Fibroblast of skin of left quadriceps (primary cell): ENCODE data around the gene ZNF37A.
"Not testable (repeated sequence)": the region's sequence is repeated elsewhere in the genome, so short reads cannot be mapped to it uniquely, and the experiment has no call there.

Experiments
- DNase-seq, 2 experiments: peaks; one replicate each; pipeline ENCODE4 v3.0.0-alpha.2; 2013; ENCODE audit warnings: low read depth in 2 of 2

ZNF37A gene

DNA sequence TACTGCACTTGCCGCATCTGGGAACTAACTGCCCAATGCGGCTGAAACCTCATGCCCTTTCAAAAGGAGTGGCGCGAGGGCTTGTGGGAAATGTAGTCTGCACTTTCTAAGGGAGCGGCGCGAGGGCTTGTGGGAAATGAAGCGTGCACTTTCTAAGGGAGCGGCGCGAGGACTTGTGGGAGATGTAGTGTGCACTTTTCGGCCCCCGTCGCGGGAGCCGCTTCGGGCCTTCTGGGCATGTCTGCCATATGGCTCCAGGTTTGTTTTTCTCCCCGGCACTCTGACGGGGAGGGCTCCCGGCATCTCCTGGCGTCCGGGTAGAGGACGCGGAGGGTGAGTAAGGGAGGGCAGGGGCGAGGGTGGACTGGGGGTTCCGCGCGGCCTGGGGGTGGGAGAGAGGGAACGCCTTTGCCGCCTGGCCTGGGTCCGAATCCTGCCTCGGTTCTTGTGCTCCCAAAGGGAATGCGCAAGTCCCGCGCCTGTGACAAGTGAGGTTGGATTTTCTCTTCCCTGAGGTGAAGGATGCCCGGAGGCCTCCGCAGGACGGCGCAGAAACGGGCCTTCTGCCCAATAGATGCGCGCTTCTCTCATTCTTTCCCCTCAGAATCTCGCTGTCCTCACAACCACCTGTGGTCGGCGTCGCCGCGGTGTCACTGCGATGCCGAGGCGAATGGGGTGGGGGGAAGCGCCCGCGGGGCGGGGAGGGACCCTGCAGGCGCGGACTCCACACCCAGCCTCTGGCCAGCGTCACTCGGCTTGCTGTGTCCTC, at the start of gene ZNF37A:
ZNF37A (plus strand) TSS at position 180 of the 769 bp plus-strand sequence. CDS start 2,281 bp downstream, outside the sequence.
- DNase-seq = peak; percentile 91 to 92

DNA sequence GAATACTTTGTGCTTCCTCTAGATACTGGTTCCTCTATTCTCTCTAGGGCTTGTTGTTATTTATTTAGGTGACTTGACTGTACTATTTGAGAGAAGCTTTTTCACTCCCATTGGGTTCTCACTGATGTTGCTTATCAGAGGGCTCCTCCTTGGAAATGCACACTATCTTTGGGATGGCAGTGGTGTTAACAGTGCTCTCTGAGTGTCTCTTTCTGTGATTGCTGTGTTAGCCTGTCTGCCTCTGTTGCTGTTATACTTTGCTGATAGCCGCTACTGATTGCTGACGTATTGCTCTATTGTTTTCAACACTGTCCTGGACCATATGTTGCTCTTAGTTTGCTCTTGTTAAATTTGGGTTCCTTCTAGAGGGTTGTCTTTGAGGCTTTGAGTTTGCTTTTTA, 49.0 kb upstream of the ZNF37A start:
- DNase-seq = no peak

DNA sequence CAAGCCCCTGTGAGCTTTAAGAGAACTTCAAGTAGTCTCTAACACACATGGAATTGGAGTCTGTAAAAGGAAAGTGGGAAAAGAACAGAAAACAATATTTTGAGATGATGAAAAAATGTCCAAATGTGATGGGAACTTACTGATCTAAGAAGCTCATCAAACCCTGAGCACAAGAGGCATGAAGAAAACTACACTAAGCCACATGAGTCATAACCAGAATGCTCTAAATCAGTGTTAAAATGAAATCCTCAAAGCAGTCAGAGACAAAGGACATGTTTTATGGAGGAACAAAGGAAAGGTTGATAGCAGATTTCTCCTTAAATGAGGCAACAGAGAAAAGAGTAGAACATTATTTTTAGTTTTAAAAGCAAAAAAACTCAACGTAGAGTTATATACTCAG, 46.5 kb upstream of the ZNF37A start:
- no peak for DNase-seq

DNA sequence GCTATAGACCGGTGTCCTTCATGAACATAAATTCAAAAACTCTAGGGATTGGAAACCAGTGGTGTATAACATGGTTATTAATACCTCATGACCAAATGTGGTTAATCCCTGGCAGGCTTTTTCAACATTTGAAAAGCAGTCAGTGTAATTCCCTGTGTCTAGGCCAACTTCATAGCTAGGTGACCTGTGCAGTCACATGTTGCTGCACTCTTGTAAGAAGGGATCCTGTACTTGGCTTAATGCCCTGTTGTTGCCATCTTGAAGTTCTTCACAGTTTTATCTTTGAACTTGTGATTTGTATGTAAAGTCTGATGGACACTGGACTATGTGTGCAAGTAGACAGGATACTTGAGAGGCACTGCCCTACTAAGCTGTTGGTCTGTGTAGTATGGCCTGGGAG, 43.9 kb upstream of the ZNF37A start:
- no peak for DNase-seq

DNA sequence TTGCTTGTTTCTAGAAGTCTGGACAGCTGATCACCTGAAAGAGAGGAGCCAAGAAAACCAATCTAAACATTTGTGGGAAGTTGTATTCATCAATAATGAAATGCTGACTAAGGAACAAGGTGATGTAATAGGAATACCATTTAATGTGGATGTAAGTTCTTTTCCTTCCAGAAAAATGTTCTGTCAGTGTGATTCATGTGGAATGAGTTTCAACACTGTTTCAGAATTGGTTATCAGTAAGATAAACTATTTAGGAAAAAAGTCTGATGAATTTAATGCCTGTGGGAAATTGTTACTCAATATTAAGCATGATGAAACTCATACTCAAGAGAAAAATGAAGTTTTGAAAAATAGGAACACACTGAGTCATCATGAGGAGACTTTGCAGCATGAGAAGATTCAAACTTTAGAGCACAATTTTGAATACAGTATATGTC, 39.8 kb upstream of the ZNF37A start:
- peak; percentile 29 to 48 for DNase-seq

DNA sequence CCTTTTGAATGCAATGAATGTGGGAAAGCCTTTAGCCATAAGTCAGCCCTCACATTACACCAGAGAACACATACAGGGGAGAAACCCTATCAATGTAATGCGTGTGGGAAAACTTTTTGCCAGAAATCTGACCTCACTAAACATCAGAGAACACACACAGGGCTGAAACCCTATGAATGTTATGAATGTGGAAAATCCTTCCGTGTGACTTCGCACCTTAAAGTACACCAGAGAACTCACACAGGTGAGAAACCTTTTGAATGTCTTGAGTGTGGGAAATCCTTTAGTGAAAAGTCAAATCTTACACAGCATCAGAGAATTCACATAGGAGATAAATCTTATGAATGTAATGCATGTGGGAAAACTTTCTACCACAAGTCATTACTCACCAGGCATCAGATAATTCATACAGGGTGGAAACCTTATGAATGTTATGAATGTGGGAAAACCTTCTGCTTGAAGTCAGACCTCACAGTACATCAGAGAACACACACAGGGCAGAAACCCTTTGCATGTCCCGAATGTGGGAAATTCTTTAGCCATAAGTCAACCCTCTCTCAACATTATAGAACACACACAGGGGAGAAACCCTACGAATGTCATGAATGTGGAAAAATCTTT, 38.8 kb upstream of the ZNF37A start:
- not testable (repeated sequence) for DNase-seq

DNA sequence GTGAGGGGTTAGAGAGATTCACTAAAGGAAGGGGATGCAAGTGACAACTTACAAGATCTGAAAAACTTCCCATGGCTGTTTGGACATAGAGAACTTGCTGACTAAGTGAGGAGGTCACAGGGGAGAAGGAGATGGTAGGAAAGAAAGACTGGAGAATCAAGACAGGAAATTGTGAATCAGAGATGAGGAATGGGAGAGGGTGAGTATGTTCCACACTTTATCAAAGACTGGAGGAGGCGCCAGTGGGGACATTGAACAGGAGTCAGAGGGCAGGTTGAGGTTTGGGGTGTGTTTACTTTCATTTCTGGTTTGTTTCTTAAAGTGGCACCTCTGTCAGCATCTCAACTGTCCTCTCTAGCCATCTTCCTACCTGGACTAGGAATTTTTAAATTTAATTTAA, 24.5 kb upstream of the ZNF37A start:
- not testable (repeated sequence) for DNase-seq

DNA sequence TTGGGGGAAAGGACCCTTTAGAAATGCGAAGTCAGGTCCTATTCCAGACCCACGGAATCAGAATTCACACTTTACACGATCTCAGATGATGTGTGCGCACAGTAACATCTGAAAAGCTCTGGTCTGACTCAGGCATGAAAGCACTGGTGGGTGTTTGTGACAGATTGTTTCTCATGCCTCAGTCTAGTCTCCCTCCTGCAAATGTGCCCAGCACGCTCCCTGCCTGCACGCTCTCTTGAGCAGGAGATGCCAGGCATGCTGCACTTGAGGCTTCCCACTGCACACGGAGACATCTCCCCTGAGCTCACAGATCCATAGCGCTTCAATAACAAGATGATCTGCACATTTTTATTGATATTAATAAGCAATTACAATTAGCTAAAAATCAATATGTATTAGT, 23.6 kb upstream of the ZNF37A start:
- no peak for DNase-seq

DNA sequence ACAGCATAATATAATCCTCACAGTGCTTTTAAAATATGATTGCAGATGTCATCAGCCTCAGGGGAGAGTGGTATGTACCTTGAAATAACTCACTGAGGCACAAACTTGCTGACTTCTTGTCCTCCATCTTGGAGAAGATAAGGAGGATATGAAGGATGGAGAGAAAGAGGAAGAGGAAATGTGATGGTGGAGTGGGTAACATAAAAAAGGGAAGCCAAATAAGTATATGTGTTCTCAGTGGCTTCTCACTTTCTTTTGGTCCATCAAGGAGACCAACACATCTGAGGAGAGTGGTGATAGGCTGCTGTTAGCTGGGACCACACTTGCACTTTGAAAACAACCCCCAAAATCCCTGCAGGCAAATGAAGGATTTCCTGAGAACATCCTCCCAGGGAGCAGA, 21.6 kb upstream of the ZNF37A start:
- DNase-seq = no peak

DNA sequence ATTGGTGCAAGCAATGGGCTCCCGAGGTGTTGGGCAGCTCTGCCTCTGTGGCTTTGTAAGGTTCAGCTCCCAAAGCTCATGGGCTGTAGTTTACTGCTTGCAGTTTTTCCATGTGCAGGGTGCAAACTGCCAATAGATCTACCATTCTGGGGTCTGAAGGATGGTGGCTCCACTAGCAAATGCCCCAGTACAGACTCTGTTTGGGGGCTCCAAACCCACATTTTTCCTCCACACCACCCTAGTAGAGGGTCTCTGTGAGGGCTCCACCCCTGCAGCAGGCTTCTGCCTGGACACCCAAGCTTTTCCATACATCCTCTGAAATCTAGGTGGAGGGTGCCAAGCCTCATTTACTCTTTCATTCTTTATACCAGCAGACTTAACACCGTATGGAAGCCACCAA, 17.4 kb upstream of the ZNF37A start:
- DNase-seq = no peak

DNA sequence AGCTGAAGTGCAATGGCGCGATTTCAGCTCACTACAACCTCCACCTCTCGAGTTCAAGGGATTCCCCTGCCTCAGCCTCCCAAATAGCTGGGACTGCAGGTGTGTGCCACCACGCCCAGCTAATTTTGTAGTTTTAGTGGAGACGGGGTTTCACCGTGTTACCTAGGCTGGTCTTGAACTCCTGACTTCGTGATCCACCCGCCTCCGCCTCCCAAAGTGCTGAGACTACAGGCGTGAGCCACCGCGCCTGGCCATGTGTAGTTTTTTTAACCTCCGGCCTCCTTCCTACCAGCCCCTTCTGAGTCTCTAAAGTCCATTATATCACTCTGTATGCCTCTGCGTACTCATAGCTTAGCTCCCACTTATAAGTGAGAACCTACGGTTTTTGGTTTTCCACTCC, 819 bp upstream of the ZNF37A start:
- DNase-seq = not testable (repeated sequence)

DNA sequence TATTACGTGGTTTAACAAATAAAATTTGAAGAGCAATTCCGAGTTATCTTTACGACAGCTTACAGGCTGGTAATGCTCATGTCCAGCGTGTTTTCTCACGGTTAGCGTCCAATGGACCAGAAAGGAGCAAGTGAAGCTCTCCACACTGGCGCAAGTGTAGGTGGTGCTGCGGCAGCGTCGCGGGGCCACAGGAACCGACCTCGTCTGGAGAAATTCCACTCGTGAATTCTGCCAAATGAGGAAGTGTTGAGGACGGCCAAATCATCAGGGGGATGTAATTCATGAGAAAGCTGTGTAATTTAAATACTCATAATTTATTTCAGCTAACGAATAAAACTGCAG, 350 bp upstream of the ZNF37A start:
- DNase-seq = no peak

DNA sequence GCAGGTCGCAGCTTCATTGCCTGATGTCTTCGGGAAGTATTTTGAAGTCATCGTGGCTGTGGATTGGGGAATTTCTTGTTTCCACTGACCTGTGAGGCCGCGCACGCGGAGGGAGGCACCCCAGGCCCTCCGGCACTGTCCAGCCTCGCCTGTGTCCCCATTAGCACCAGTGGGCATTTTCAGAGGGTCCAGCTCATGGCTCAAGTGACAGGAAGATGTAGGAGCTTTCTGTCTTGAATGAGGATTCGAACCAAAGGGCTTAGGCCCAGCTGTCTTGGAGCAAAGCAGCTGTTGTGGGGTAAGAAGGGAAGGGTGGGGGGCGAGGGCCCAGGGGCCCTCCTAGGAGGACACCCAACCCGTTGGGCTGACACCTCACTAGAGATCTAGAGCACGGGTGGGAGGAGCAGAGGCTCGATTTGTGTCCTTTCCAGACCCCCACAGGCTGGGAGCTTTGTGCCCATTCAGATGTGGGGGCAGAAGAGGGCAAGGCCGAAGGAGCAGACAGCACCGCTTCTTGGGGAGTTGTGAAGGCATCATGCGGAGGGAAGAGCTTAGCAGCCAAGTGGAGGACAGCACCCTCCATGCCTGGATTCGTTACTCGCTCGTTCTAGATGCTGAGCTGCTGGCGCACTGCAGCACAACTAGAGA, 914 bp downstream of the ZNF37A start:
- DNase-seq = no peak

DNA sequence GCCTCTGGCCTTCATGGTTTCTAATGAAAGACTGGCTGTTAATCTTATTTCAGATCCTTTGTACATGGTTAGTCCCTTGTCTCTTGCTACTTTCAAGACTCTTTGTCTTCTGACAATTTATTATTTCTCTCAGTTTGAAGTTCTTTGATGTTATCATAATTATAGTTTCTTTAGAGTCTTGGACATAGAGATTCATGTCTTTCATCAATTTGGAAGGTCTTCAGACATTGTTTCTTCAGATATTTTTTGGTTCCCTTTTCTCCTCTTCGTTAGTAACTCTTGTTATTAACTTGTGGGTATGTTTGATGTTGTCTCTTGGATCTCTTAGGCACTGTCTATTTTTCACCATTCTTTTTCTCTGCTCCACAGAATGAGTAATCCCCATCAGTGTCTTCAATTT, 8.7 kb downstream of the ZNF37A start:
- DNase-seq = no peak

DNA sequence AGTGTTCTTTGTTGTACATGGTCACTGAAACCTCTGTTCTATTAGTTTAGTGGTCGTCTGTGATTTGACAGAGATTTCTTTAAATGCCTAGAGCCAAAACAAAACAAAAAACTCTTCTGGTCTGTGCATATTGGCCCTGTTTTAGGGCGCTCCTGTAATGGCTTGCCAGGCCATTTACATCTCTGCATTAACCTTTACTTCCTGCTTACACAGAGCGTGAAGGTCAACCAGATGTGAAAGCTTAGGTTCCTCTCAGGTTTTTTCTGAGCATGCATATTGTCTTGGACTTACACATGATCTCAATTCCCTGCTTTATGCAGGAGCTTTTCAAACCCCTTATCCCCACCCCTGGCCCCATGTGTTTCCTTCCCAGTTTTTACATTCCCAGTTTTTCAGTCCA, 9.6 kb downstream of the ZNF37A start:
- no peak for DNase-seq

DNA sequence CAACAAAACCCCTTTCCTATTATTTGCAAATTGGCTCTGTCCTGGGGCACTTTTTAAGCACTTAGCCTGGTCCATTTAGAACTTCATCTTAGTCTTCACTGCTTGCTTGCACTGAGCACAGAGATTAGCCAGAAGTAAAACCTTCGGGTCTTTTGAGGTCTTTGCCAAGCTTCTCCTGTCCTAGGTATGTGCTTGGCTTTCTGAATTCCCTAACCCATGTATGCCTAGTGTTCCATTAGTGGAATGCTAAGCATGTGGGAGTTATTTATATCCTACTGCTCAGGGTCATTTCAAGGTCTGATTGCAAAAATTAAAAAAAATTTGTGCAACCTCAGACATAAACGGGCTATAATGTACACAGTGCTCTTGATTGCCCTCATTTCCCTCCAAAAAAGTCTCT, 18.0 kb downstream of the ZNF37A start:
- no peak for DNase-seq

DNA sequence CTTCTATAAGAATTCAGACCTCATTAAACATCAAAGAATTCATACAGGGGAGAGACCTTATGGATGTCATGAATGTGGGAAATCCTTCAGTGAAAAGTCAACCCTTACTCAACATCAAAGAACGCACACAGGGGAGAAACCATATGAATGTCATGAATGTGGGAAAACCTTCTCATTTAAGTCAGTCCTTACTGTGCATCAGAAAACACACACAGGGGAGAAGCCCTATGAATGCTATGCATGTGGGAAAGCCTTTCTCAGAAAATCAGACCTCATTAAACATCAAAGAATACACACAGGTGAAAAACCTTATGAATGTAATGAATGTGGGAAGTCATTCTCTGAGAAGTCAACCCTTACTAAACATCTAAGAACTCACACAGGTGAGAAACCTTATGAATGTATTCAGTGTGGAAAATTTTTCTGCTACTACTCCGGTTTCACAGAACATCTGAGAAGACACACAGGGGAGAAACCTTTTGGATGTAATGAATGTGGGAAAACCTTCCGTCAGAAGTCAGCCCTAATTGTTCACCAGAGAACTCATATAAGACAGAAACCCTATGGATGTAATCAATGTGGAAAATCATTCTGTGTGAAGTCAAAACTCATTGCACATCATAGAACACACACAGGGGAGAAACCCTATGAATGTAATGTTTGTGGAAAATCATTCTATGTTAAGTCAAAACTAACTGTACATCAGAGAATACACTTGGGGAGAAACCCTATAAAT, 24.1 kb downstream of the ZNF37A start:
- DNase-seq = no peak

DNA sequence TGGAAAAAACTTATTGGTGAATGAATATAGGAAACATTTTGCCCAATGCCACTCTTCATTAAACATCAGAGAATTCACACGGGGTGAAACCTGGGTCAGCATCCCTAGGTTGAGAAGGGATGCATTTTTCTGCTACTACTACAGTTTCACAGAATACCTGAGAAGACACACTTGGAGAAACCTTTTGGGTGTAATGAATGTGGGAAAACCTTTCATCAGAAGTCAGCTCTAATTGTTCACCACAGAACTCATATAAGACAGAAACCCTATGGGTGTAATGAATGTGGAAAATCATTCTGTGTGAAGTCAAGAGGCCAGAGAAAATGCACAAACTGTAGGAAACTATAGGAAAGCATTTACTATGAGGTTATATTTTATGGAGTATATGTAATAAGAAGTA, 24.9 kb downstream of the ZNF37A start:
- no peak for DNase-seq

DNA sequence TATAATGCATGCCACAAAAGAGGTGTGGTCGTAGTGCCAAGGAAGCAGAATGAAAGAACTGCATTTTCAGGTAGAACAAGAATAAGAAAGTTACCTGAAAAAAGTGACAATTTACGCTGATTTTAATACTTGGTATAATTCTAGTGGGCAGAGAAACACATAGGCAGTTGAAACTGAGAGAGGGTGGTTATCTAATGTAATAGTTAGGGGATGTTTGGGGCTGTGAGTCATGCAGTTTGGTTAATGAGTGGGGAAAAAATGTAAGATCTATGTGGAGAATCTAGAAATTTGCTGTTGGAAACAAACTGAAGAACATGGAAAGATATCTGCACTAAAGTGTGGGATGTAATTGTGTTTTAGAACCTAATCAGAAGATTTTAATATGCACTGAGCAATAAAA, 33.7 kb downstream of the ZNF37A start:
- DNase-seq = no peak

DNA sequence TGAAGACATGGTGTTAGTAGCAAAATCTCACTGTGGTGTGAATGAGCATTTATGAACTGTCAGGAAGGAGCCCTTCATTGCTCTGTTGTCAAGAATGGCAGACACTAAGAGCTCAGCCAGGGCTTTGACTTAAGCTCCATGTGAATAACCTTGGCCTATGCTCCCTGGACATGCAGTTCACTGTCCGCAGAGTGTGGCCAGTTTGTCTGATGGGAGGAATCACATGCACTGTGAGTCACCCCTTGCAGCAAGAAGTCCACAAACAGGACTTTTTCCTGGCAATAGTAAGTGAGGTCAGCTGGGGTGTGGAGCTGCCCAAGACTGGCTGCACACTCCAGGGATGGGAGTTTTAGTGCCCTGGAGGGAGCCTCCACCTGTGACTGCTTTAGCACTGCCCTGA, 49.5 kb downstream of the ZNF37A start:
- no peak for DNase-seq

DNA sequence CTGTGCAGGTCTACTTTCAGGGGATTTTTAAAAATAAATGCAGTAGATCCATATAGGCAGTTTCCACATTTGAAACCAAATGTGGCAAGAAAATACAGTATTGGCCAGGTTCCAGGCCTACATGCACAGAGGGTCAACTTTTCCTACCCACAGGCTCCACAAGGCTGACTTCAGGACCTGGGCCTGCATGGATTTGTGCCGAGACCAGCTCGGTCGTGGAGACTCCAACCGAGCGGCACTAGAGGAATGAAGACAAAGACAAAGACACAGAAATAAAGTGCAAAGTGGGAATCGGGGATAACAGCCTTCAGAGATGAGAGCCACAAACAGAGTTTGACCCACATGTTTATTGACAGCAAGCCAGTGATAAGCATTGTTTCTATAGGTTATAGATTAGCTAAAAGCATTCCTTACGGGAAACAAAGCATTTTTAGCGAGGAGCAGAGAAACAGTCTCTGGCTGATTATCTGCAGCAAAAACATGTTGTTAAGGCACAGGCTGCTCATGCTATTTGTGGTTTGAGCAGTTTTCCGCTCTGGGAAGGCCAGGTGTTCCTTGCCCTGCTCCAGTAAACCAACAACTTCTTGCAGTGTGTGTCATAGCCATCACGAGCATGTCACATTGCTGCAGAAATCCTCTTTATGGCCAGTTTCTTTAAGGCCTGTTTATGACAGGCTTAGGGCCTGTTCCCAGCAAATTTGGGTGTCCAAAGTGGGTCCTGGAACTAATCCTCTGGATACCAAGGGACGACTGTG, 52.6 kb downstream of the ZNF37A start:
- DNase-seq = no peak

DNA sequence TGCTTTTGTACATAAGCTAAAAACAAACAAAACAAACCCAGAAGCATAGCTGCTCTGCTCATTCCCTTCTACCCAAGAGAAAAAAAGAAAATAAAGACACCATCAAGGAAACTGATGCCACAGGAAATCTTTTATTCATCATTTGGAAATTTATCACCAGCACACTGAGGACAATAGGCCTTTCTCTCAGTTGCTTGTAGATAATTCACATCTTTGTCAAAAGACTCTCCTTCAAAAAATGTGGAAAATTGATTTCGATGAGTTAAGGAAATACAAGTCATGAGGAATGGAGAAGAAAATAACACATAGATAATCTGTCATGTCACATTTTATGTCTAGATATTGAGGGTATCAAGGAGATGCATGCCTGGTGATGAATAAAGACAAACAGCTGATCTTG, 53.5 kb downstream of the ZNF37A start:
- DNase-seq = no peak
